ENCODE measurements around the gene CNPY4.

CNPY4 gene

GRCh38 chr7:100101016-100101862 lies 18.2 kb upstream of the CNPY4 start, which contains the start of the genes AP4M1 and MCM7:
Gene AP4M1 (plus strand): TSS chr7:100101643. CDS start chr7:100101715, 72 bp downstream.
Gene MCM7 (minus strand): TSS chr7:100101397. CDS start chr7:100101294, 103 bp downstream.
- peaks cover 46% of the 10 kb centered on the region for H3K4me1 Mint-ChIP-seq (ENCODE audit: low read depth)

GRCh38 chr7:100102950-100103840 lies 16.2 kb upstream of the CNPY4 start:
- Mint-ChIP-seq H3K27me3 (no peaks in the 10 kb centered on the region), H3K4me1 (ENCODE audit: low read depth) (peaks cover 34% of the 10 kb centered on the region), H3K27ac (peak overlapping the region; percentile 78), H3K4me3 (peak overlapping the region; percentile 89), H3K36me3 (ENCODE audit: low read depth) (peaks cover 55% of the 10 kb centered on the region), H3K9me3 (no peaks in the 10 kb centered on the region)

More at GRCh38 chr7:100101016-100101862, 18.2 kb upstream of the CNPY4 start, which contains the start of the genes AP4M1 and MCM7:
- Mint-ChIP-seq H3K4me3 (peak within 1 kb of the TSS; percentile 89), H3K9me3 (no peaks in the 10 kb centered on the region), H3K27ac (peak within 1 kb of the TSS; percentile 96), H3K27me3 (no peaks in the 10 kb centered on the region), H3K36me3 (ENCODE audit: low read depth) (peaks cover 58% of the 10 kb centered on the region)

GRCh38 chr7:100105534-100105933 lies 13.9 kb upstream of the CNPY4 start:
- H3K27me3 Mint-ChIP-seq: no peaks in the 10 kb centered on the region
- H3K27ac Mint-ChIP-seq: no peak overlapping the region
- peaks cover 11% of the 10 kb centered on the region for H3K4me1 Mint-ChIP-seq (ENCODE audit: low read depth)
- peaks cover 37% of the 10 kb centered on the region for H3K36me3 Mint-ChIP-seq (ENCODE audit: low read depth)
- no peaks in the 10 kb centered on the region for H3K9me3 Mint-ChIP-seq
- no peak overlapping the region for H3K4me3 Mint-ChIP-seq

- H3K4me1 Mint-ChIP-seq (ENCODE audit: low read depth): peaks cover 10% of the 10 kb centered on the region
- peaks cover 39% of the 10 kb centered on the region for H3K36me3 Mint-ChIP-seq (ENCODE audit: low read depth)
- H3K4me3 Mint-ChIP-seq: no peak overlapping the region
- no peaks in the 10 kb centered on the region for H3K27me3 Mint-ChIP-seq
- H3K9me3 Mint-ChIP-seq: no peaks in the 10 kb centered on the region
- no peak overlapping the region for H3K27ac Mint-ChIP-seq
Observed at GRCh38 chr7:100106633-100107032, 12.8 kb upstream of the CNPY4 start.

GRCh38 chr7:100107125-100107737 lies 12.2 kb upstream of the CNPY4 start:
- no peak overlapping the region for H3K27ac Mint-ChIP-seq
- peaks cover 40% of the 10 kb centered on the region for H3K36me3 Mint-ChIP-seq (ENCODE audit: low read depth)
- peaks cover 10% of the 10 kb centered on the region for H3K4me1 Mint-ChIP-seq (ENCODE audit: low read depth)
- no peak overlapping the region for H3K4me3 Mint-ChIP-seq
- H3K9me3 Mint-ChIP-seq: no peaks in the 10 kb centered on the region
- no peaks in the 10 kb centered on the region for H3K27me3 Mint-ChIP-seq

GRCh38 chr7:100107890-100108289 lies 11.5 kb upstream of the CNPY4 start:
- H3K27ac Mint-ChIP-seq: no peak overlapping the region
- no peak overlapping the region for H3K4me3 Mint-ChIP-seq
- peaks cover 5% of the 10 kb centered on the region for H3K4me1 Mint-ChIP-seq (ENCODE audit: low read depth)
- peaks cover 44% of the 10 kb centered on the region for H3K36me3 Mint-ChIP-seq (ENCODE audit: low read depth)
- H3K27me3 Mint-ChIP-seq: no peaks in the 10 kb centered on the region
- H3K9me3 Mint-ChIP-seq: no peaks in the 10 kb centered on the region

GRCh38 chr7:100109521-100110163 lies 9.8 kb upstream of the CNPY4 start:
- H3K4me3 Mint-ChIP-seq: no peak overlapping the region
- H3K27ac Mint-ChIP-seq: no peak overlapping the region
- no peaks in the 10 kb centered on the region for H3K4me1 Mint-ChIP-seq (ENCODE audit: low read depth)
- H3K27me3 Mint-ChIP-seq: no peaks in the 10 kb centered on the region
- peaks cover 39% of the 10 kb centered on the region for H3K36me3 Mint-ChIP-seq (ENCODE audit: low read depth)
- no peaks in the 10 kb centered on the region for H3K9me3 Mint-ChIP-seq

- peaks cover 38% of the 10 kb centered on the region for H3K36me3 Mint-ChIP-seq (ENCODE audit: low read depth)
- H3K27ac Mint-ChIP-seq: no peak overlapping the region
- no peak overlapping the region for H3K4me3 Mint-ChIP-seq
- H3K4me1 Mint-ChIP-seq (ENCODE audit: low read depth): no peaks in the 10 kb centered on the region
- H3K9me3 Mint-ChIP-seq: no peaks in the 10 kb centered on the region
- H3K27me3 Mint-ChIP-seq: no peaks in the 10 kb centered on the region
Observed at GRCh38 chr7:100111156-100111555, 8.3 kb upstream of the CNPY4 start.

GRCh38 chr7:100111914-100112313 lies 7.5 kb upstream of the CNPY4 start:
- no peaks in the 10 kb centered on the region for H3K4me1 Mint-ChIP-seq (ENCODE audit: low read depth)
- no peaks in the 10 kb centered on the region for H3K27me3 Mint-ChIP-seq
- no peaks in the 10 kb centered on the region for H3K9me3 Mint-ChIP-seq
- H3K4me3 Mint-ChIP-seq: no peak overlapping the region
- peaks cover 38% of the 10 kb centered on the region for H3K36me3 Mint-ChIP-seq (ENCODE audit: low read depth)
- no peak overlapping the region for H3K27ac Mint-ChIP-seq

GRCh38 chr7:100115026-100115425 lies 4.4 kb upstream of the CNPY4 start:
- peaks cover 24% of the 10 kb centered on the region for H3K36me3 Mint-ChIP-seq (ENCODE audit: low read depth)
- H3K27me3 Mint-ChIP-seq: no peaks in the 10 kb centered on the region
- H3K27ac Mint-ChIP-seq: no peak overlapping the region

GRCh38 chr7:100118388-100119071 lies 904 bp upstream of the CNPY4 start:
- Mint-ChIP-seq H3K36me3 (ENCODE audit: low read depth) (peaks cover 8% of the 10 kb centered on the region), H3K4me1 (ENCODE audit: low read depth) (peaks cover 24% of the 10 kb centered on the region), H3K27ac (peak overlapping the region; percentile 98), H3K27me3 (no peaks in the 10 kb centered on the region), H3K4me3 (peak overlapping the region; percentile 96), H3K9me3 (no peaks in the 10 kb centered on the region)

More at GRCh38 chr7:100115026-100115425, 4.4 kb upstream of the CNPY4 start:
- no peak overlapping the region for H3K4me3 Mint-ChIP-seq
- H3K9me3 Mint-ChIP-seq: no peaks in the 10 kb centered on the region
- peaks cover 17% of the 10 kb centered on the region for H3K4me1 Mint-ChIP-seq (ENCODE audit: low read depth)

- Mint-ChIP-seq H3K27ac (peak overlapping the region; percentile 98), H3K4me3 (peak overlapping the region; percentile 96), H3K9me3 (no peaks in the 10 kb centered on the region), H3K27me3 (no peaks in the 10 kb centered on the region), H3K36me3 (ENCODE audit: low read depth) (peaks cover 13% of the 10 kb centered on the region), H3K4me1 (ENCODE audit: low read depth) (peaks cover 33% of the 10 kb centered on the region)
Observed at GRCh38 chr7:100119970-100120732, 717 bp downstream of the CNPY4 start.

- no peaks in the 10 kb centered on the region for H3K9me3 Mint-ChIP-seq
- H3K36me3 Mint-ChIP-seq (ENCODE audit: low read depth): peaks cover 13% of the 10 kb centered on the region
- H3K4me1 Mint-ChIP-seq (ENCODE audit: low read depth): peaks cover 38% of the 10 kb centered on the region
- H3K27me3 Mint-ChIP-seq: no peaks in the 10 kb centered on the region
- peak overlapping the region; percentile 98 for H3K27ac Mint-ChIP-seq
- peak overlapping the region; percentile 96 for H3K4me3 Mint-ChIP-seq
Observed at GRCh38 chr7:100120733-100121036, 1.3 kb downstream of the CNPY4 start.

Measured in stimulated activated naive CD8-positive, alpha-beta T cell treated with anti-CD3 and anti-CD28 coated beads, Interleukin-15, Interleukin-2, amounts not matched to agents 100 ng/mL and 50 ng/mL, for 24 hours (primary cell).